Forelimb muscle (tissue), 1 donor: ENCODE results near the gene IKZF2. TPM values are rescaled to one million over a fixed set of nuclear protein-coding genes. Genes with fewer than 3 reads are reported as not detected.

ENCODE experiments used
- DNase-seq: peaks from one replicate; pipeline ENCODE4 v3.0.0-alpha.2; 2013; ENCODE audit warnings: low read depth
- polyA plus RNA-seq: library from polyadenylated mRNA; unstranded; fragments of 120-200 nt; gene quantifications from one replicate; pipeline ENCODE4 v1.2.1, GENCODE V29; 2013; ENCODE audit not compliant: insufficient read length

Gene IKZF2
- polyA plus RNA-seq, 1 donor = 4.4 TPM

- DNase-seq = no peak
These were observed 149.0 kb downstream of the IKZF2 start for GRCh38 chr2:213002383-213002782.

- DNase-seq = no peak
These were observed 150.0 kb downstream of the IKZF2 start for GRCh38 chr2:213001297-213001910.

- DNase-seq = no peak
These were observed 152.6 kb downstream of the IKZF2 start for GRCh38 chr2:212998626-212999359.

GRCh38 chr2:212997526-212998020 lies 153.8 kb downstream of the IKZF2 start:
- no peak for DNase-seq

- DNase-seq = no peak
These were observed 155.5 kb downstream of the IKZF2 start for GRCh38 chr2:212995920-212996319.

GRCh38 chr2:212994976-212995375 lies 156.4 kb downstream of the IKZF2 start:
- DNase-seq = no peak

GRCh38 chr2:212991120-212991519 lies 160.3 kb downstream of the IKZF2 start:
- no peak for DNase-seq

GRCh38 chr2:212990697-212991096 lies 160.7 kb downstream of the IKZF2 start:
- DNase-seq = no peak

GRCh38 chr2:212987492-212987891 lies 163.9 kb downstream of the IKZF2 start:
- DNase-seq = no peak

GRCh38 chr2:212984129-212984528 lies 167.3 kb downstream of the IKZF2 start:
- DNase-seq = no peak

GRCh38 chr2:212979799-212980198 lies 171.6 kb downstream of the IKZF2 start:
- DNase-seq = no peak

GRCh38 chr2:212979046-212979612 lies 172.3 kb downstream of the IKZF2 start:
- no peak for DNase-seq

- no peak for DNase-seq
These were observed 174.3 kb downstream of the IKZF2 start for GRCh38 chr2:212977152-212977551.

GRCh38 chr2:212975333-212975732 lies 176.1 kb downstream of the IKZF2 start:
- no peak for DNase-seq

- no peak for DNase-seq
These were observed 176.7 kb downstream of the IKZF2 start for GRCh38 chr2:212974692-212975091.

GRCh38 chr2:212973347-212973746 lies 178.1 kb downstream of the IKZF2 start:
- no peak for DNase-seq

- DNase-seq = no peak
These were observed 181.3 kb downstream of the IKZF2 start for GRCh38 chr2:212970132-212970531.

GRCh38 chr2:212968284-212969081 lies 182.9 kb downstream of the IKZF2 start:
- DNase-seq = no peak

GRCh38 chr2:212966884-212967283 lies 184.5 kb downstream of the IKZF2 start:
- DNase-seq = no peak

- no peak for DNase-seq
These were observed 188.7 kb downstream of the IKZF2 start for GRCh38 chr2:212962691-212963090.

GRCh38 chr2:212961255-212961654 lies 190.2 kb downstream of the IKZF2 start:
- no peak for DNase-seq

- DNase-seq = no peak
These were observed 191.1 kb downstream of the IKZF2 start for GRCh38 chr2:212960336-212960735.
